ENCODE data around the gene COPS7A.

Gene COPS7A, protein sequence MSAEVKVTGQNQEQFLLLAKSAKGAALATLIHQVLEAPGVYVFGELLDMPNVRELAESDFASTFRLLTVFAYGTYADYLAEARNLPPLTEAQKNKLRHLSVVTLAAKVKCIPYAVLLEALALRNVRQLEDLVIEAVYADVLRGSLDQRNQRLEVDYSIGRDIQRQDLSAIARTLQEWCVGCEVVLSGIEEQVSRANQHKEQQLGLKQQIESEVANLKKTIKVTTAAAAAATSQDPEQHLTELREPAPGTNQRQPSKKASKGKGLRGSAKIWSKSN

DNA sequence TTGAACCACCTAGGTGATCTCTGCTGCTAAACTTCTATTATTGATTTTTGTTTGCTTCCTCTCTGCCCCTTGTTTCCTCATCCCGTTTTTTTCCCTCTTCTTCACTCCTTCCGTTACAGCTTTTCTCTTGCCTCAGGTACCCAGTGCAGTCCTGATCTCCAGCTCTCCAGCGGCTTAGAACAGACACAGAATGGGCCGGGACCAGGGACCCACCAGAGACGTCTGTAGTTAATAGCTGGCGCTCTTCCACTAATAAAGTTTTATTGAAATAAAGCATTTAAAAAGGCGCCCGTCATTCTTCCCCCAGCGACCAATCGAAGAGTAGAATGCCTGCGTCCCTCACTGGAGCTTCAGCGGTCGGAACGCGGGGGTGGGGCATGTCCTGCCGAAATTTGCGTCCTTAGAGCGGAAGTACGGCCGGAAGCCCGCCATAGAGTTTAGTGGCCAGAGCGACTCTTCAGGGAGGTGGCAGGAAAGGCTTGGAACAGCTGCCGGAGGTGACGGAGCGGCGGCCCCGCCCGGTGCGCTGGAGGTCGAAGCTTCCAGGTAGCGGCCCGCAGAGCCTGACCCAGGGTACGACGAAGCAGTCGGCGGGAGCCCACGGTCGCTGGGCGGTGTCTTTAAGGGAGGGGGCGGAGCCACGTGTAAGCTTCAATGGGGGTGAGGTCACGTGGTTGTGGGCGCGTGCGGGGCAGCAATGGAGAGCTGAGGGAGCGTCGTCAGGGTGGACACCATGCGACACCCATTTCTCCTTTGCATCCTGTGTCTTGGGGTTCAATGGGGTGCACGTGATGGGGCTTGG lies at the start of gene COPS7A:
COPS7A (plus strand) TSS at position 440 of the 802 bp plus-strand sequence. CDS start 611 bp downstream, outside the sequence.
- peak; percentile 96 to 99 for DNase-seq (ENCODE audit: extremely low read depth in 1 of 2, low read depth in 1 of 2)

DNA sequence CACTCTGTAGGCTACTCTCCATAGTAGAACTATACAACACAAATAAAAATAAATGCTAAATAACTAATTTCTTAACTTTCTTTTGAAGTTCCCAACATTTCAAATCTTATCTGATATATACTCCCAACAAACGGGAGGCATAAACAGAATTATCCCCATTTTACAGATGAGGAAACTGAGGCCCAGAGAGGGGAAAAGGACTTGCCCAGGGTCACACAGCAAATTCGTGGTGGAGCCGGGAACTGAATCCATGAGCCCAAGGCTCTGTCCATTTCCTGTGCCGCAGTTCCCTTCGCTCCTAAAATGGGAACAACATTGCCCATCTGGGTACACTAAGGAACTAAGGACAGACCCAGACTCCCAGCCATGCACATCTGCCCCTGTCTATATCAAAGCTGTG lies 46.9 kb upstream of the COPS7A start:
- DNase-seq (ENCODE audit: extremely low read depth in 1 of 2, low read depth in 1 of 2) = no peak

DNA sequence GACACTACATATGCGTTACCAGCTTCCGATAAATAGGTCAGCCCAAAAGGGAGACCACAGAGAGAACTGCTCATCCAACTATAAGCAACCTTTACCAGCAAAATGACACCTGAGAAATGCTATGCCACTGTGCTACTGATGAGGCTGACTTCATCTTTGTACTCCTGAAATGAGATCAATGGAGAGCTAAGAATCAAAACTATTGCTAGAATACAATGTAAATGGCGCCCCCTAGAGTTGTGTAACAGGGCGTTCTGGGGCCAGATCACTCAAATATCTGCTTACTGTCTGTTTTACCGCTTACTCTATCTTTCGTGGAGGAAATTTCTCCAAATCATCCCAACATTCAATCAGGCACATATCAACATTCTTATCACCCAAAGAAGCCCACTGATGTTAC lies 39.2 kb upstream of the COPS7A start:
- peak in 1 of 2 donors; percentile 44 for DNase-seq (ENCODE audit: extremely low read depth in 1 of 2, low read depth in 1 of 2)

DNA sequence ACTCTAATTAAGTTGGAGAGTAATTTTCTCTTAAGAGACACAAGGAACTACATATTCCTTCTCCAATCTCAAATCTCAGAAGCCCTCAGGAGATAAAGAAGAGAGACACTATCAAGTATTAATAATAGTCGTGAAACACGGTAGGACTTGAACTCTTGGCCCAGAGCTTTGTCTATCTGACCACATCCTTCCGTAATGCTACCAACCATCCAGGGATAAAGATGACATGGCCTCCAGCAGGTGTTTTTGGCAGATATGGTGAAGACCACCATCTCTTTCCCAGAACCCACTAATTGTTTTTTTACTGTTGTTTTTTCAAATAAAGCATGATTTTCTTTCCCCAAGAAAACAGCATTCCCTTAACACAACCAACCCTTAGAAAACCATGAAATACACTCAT lies 38.0 kb upstream of the COPS7A start:
- DNase-seq (ENCODE audit: extremely low read depth in 1 of 2, low read depth in 1 of 2) = no peak

DNA sequence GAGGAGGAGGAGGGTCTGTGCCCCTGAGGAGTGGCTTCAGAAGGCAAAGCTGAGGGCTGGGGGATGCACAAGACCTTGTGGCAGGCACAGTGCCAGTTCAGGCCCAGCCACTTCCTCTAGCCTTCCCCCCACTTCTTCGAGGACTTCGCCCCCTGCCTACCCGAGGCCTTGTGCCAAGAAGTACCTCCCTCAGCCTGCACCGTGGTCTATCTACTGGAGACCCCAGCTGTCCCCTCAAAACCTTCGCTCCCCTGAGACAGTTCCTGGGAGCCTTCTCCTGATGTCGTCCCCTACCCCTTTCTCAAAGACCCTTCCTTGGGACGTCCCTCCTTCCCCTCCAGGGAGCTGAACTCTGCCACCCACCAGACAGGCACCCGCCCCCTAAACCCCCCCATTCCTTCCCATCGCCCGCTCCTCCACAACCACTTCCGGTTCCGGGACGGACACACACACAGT lies 35.3 kb upstream of the COPS7A start:
- no peak for DNase-seq (ENCODE audit: extremely low read depth in 1 of 2, low read depth in 1 of 2)

DNA sequence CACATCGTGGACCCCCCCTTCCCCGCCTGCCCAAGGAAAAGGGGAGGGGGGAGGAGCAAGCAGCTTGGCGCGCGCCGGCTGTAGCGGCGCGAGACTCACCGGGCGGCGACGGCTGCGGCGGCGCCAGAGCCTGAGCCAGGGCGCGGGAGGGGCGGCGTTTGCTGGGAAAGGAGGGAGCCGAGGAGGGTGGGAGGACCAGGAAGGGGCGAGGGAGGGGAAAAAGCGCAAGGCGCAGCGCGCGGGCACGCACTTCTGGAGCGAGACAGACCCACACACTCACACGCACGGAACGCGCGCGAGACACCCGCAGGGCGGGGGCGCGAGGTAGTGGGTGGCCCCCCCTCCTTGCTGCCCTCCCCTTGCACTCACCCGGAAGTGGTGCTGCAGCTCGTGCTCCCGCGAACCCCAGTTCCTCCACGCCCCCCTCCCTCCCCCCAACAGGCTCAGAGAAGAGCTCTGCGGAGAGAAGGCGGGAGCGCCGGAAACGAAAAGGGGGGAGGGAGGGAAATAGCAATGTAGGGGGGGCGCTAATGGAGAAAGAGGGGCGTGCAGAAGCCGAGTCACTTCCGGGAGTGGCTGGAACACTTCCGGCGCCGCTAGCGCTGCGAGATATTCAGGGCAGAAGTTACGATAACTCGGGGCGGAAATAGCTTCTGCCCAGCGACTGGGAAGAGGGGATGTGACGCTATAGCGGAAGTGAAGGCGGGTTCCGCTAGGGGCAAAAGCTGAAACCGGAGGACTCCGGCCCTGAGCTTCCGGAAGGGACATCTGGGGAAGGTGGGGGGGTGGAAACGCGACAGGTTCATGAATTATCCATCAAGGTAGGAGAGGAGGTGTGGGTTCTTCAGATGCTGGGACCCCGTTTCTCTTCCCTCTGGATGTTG lies 34.6 kb upstream of the COPS7A start, which contains the start of gene ZNF384:
ZNF384 (minus strand) TSS at position 377 of the 884 bp plus-strand sequence. CDS start 9,855 bp downstream, outside the sequence.
- DNase-seq (ENCODE audit: extremely low read depth in 1 of 2, low read depth in 1 of 2) = peak; percentile 86 to 96

DNA sequence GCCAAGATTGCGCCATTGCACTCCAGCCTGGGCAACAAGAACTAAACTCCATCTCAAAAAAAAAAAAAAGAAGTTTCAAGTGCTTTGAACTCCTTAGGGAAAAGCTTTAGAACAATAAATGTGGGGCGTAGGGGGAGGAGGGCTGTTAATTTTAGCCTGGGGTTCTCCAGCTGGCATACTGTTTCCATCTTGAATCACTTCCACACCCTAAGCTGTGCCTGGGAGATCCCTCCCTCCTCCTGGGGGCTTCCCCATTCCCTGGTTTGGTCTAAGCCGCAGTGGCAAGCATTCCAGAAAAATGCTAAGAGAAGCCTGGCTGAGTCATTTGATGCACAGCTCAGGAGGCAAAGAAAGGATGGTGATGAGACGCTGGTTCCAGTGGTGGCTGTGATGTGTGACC lies 32.4 kb upstream of the COPS7A start:
- DNase-seq (ENCODE audit: extremely low read depth in 1 of 2, low read depth in 1 of 2) = no peak

DNA sequence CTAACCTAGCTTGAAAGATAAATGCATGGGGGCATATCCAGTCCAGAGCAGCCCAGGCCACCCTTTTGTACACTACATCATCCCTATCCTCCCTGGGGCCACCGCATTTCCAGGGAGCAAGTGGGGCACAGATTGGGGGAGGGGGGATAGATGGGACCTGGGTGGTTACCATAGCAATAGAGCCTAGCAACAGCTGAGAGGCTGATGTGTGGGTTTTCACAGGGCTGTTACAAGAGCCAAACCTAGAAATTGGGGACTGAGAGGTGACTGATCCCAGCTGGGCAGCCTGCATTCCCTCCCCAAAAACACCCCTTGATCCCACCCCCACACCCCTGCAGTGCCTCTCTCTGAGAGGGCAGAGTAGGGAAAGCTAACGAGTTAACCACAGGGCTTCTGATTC lies 31.0 kb upstream of the COPS7A start:
- DNase-seq (ENCODE audit: extremely low read depth in 1 of 2, low read depth in 1 of 2) = no peak

DNA sequence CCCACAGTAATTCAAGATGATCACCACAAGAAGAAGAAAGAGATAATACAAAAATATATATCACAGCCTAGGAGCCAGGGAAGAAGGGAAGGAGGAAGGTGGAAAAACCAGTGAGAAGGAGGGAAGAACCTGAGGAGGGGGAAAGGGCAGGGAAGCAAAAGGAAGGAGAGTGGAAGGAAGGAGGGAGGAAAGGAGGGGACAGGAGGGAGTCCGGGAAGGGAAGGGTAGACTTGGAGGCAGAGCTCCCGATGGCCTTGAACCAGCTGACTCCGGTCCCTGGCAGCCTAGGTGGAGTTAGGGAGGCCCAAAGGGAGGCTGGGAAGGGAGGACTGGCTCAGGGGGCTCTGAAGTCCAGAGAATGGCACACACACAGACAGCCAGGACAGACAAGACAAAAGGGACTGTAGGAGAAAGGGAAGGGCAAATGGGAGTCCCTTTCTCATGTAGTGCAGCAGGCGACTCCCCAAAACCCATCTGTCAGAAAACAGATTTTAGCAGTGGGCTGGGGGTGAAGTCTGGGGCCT lies 30.0 kb upstream of the COPS7A start:
- DNase-seq (ENCODE audit: extremely low read depth in 1 of 2, low read depth in 1 of 2) = no peak

DNA sequence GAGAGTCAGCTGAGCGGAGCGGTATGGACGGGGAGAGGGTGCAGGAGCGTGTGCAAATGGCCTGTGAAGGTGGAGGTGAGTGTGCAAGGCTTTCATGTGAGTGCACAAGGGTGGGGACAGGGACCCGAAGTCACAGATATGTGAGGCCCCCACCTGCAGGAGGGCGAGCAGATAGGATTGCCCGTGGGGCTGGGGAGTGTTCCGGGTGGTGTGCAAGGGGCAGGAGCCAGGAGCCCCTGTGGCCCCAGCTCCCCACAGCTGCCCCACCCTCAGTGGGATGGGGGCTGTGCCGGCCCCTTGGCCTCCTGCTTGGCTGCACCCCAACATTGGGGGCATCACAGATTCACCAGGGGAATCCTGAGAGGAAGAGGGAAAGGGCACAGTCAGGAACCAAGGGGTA lies 29.1 kb upstream of the COPS7A start:
- DNase-seq (ENCODE audit: extremely low read depth in 1 of 2, low read depth in 1 of 2) = no peak

DNA sequence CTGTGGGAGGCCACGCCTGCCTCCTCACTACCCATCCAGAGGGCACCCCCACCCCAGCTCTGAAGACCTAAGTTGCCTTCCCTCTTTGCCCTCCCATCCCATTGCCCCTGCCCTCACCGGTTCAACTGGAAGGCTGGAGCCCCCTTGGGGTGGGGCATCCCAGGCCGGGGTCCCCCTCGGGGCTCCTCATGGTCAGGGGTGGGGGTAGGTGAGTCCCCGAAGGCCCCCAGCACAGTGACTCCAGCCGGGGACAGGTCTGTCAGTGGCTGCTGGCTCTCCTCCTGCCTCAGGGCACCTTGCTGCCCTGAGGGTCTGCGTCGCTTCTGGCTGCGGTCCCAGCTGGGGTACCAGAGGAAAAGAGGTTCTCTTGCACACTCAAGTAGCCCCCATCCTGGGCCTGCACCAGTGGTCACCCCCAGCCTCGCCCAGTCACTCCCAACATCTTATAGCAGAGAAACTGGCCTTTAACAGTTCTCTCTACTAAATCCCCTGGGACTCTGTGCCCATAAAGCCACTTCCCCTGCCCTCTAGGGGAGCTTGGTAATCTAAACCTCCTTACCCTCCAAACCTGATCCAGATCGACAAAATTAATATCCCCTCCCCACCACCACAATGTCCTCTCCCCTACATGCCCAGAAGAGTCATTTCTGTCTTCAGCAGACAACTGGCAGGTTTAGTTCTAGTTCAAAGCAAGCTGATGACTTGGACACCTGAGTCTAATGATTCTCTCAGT lies 28.4 kb upstream of the COPS7A start:
- DNase-seq (ENCODE audit: extremely low read depth in 1 of 2, low read depth in 1 of 2) = no peak

DNA sequence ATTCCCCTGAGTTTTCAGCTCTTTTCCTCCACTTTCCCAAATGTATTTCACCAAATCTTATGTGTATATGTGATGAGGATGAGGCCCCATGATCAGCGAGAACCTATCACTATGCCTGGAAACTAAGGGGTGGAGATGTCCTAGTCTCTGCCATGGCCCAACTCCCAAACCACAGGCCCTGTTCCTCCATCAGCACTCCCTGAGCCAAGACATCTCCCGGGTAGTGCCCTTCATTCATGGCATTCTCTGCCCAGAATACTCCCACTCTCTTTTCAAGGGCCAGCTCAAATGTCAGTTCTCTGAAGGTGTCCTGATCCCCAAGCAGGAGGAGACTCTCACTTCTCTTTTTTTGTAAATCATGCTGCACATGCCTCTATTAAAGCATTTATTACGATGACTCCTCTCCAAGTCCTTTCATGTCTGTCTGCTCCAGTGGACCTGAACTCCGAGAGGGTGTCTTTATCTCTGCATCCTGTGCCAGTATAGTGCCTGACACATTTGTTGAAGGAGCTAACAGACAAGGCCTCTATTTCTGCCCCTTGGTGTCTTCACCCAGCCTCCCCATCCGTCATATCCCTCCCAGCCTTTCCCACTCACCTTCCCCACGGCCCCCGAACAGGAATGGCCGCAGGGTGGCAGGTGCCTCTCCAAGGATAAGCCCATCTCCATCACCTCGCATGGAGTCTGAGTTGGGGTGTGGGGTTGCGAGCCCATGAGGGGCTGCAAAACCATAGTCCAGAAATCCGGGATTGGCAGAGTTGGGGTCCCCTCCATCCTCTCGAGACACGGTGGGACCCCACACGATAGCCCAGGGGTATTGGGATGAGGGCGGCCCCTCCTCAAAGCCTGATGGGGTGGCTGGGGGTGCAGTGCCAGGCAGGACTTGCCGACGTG lies 26.9 kb upstream of the COPS7A start:
- no peak for DNase-seq (ENCODE audit: extremely low read depth in 1 of 2, low read depth in 1 of 2)

DNA sequence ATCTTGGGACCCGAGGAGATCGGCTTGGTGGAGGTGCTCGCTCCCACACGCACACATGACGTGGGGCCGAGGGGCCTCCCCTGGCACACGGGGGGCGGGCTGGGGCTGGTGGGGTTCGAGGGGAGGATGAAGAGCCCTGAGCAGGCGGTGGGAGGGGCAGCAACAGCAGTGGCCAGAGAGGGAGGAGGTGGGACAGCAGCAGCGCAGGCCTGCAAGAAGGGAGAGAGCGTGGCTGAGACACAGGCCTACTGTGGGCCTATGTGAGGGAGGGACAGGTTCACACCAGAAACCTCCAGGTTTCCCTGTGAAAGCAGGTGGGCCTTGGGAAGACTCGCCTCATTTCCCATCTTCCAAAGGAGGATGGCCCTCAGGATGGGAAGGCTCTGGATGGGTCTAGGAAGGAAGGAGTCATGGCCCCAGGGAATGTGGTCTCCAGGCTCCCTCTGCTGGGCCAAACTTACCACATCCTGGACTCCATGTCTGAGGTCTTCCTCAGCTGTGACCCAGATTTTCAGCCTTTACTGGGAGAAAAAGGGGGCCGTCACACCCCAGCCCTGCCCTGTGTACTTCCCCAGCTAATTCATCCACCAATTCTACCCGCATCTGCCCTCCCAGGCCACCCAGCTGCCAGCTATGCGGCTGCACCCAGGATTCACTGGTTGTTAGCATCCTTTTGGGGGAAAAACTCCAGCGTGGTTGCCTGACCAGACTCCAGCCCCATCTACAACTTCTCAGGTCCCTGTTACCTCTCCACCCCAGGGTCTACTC lies 26.1 kb upstream of the COPS7A start:
- DNase-seq (ENCODE audit: extremely low read depth in 1 of 2, low read depth in 1 of 2) = no peak

DNA sequence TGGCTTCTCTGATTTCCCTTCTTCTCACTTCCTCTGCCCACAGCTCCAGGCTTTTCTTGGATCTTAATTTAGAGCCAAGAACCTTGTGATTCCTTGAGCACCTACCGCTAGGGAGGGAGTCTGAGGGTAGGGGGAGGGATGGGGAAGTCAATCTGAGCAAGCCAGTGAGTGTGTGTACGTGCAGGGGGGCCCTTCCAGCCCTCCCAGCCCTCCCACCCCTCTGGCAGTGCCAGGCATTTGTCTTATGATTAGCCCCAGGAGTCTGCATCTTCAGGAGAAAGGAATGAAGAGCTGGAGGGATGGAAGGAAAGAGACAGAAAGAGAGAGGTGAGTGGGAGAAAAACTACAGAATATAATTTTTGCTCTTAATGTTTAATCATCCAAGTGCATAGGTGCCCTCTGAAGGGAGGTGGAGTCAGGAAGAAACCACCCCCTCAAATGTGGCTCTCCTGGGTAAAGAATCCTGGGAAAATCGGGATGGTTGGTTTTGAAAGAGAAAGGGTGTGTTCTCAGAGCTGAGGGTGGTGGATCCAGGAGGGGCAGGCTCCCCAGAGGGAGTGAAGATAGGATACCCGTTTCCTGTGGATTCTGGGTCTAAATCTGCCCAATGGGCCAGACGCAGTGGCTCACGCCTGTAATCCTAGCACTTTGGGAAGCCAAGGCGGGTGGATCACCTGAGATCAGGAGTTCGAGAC lies 25.3 kb upstream of the COPS7A start:
- DNase-seq (ENCODE audit: extremely low read depth in 1 of 2, low read depth in 1 of 2) = no peak

DNA sequence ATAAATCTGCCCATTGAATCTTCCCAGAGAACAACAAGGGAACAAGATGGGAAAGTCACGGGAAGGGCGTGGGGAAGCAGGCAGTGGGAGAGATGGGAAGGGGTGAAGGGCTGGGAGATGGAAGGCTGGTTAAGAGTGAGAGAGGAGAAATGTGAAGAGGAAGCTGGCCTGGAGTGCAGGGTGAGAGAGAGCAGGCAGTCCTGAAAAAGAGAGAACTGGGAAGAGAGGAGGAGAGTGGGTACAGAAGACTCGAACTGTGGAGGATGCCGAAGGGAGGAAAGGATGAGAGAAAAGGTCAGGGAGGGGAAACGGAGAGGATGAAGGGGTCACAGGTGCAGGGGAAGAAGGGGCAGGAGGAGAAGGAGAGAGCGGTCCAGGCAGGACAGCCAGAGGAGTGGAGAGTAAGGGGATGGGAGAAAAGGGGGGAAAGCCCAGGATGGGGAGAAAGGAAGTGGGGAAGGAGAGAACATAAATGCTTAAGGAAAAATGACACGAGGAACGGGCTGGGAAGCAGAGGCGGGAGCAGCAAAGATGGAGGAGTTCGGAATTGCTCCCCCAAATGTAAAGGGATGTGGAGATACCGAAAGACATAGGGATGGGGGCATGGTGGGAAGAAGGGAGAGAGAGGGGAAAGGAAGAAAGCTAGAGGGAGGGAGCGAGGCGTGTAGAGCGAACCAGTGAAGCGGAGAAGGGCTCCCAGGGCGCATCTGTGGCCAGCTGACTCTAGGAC lies 24.4 kb upstream of the COPS7A start:
- no peak for DNase-seq (ENCODE audit: extremely low read depth in 1 of 2, low read depth in 1 of 2)

DNA sequence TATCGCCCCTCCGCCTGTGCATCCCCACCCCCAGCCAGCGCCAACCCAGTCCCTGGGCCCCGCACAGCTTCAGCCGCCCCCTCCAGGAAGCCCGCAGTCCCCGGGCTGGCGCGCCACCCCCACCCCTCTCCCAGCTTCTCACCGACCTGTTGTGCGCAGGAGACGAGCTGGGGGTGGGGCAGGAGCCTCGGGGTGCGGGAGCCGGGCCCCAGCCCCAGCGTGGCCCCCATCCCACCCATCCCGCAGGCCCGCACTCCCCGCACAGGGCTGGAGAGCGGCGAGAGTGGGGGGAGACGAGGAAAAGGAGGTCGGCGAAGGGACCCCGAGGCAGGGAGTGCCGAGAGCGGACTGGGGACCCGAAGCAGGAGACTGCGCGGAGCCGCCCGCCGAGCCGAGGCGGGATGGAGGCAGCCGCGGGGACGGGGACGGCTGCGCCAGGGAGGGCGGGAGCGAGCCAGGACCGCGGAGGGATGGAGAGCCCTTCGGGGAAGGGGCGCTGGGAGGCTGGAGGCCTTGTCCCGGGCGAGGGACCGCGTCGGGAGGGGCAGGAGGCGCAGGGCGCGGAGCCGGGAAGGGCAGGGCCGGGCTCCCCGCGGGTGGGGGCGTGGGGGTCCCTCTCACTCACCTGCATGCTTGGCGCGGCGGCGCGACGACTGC lies 23.7 kb upstream of the COPS7A start:
- no peak for DNase-seq (ENCODE audit: extremely low read depth in 1 of 2, low read depth in 1 of 2)

DNA sequence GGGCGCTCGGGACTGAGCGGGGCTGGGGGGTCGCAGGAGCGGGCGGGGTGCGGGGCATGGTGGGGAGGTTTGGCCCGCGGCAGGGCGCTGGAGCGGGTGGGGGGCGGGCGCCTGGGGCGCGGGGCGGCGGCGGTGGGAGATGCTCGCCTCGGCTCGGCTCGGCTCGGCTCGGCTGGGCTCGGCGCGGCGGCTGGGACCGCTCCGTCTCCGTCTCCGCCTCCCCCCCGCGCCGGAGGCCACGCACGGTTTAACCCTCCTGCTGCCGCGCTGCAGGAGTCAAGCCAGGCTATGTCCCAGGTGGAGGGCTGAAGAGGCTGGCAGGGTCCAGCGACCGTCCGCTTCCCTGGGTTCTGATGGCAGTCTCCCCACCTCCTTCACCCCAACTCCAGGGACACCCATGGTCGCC lies 23.2 kb upstream of the COPS7A start, which contains the start of gene PIANP:
PIANP (minus strand) TSS at position 170 of the 406 bp plus-strand sequence. CDS start 2,754 bp downstream, outside the sequence.
- no peak for DNase-seq (ENCODE audit: extremely low read depth in 1 of 2, low read depth in 1 of 2)
